Activated CD4-positive, alpha-beta T cell treated with anti-CD3 and anti-CD28 coated beads, Interleukin-2, amount 10 ng/mL, durations not matched to agents 24 days and 14 days (primary cell): ENCODE results near the gene DST. TPM values are rescaled to one million over a fixed set of nuclear protein-coding genes. Genes with fewer than 3 reads are reported as not detected.

Experiments
- DNase-seq: peaks from one replicate; pipeline ENCODE4 v3.0.0; 2022
- H3K27ac Mint-ChIP-seq: one replicate; pipeline ENCODE4 v1.8.0; 2022; ENCODE audit warnings: mild to moderate bottlenecking, mixed read lengths
- H3K27me3 Mint-ChIP-seq: one replicate; pipeline ENCODE4 v1.8.0; 2022; ENCODE audit warnings: mixed read lengths
- H3K36me3 Mint-ChIP-seq: one replicate; pipeline ENCODE4 v1.8.0; 2022; ENCODE audit warnings: low read depth, mild to moderate bottlenecking, mixed read lengths
- H3K4me1 Mint-ChIP-seq: one replicate; pipeline ENCODE4 v1.8.0; 2021; ENCODE audit warnings: mixed read lengths
- H3K4me3 Mint-ChIP-seq: one replicate; pipeline ENCODE4 v1.8.0; 2022; ENCODE audit warnings: mild to moderate bottlenecking, moderate library complexity, mixed read lengths
- H3K9me3 Mint-ChIP-seq: one replicate; pipeline ENCODE4 v1.8.0; 2021; ENCODE audit warnings: mixed read lengths
- intact Hi-C: fragments of 100-400 bp; cut with micrococcal nuclease; formaldehyde crosslinking; loops from one replicate; pipeline ENCODE4 v1.15.1; 2023
- total RNA-seq: library from RNA; stranded (reverse); gene quantifications from 2 replicates; pipeline ENCODE4 v1.2.3, GENCODE V29; 2022

DST gene
- total RNA-seq, 1 donor from 2014 or later: 8.0 TPM

GRCh38 chr6:56539527-56540105, 103.1 kb downstream of the DST start:
- H3K27ac Mint-ChIP-seq: no peak overlapping the region
- no peaks in the 10 kb centered on the region for H3K36me3 Mint-ChIP-seq
- peaks cover 4% of the 10 kb centered on the region for H3K27me3 Mint-ChIP-seq
- DNase-seq: no peak
- H3K4me3 Mint-ChIP-seq: no peak overlapping the region
- intact Hi-C loops: no loop called here
- H3K9me3 Mint-ChIP-seq: no peaks in the 10 kb centered on the region
- no peaks in the 10 kb centered on the region for H3K4me1 Mint-ChIP-seq

GRCh38 chr6:56538851-56539250, 103.8 kb downstream of the DST start:
- Mint-ChIP-seq H3K4me1 (no peaks in the 10 kb centered on the region), H3K9me3 (no peaks in the 10 kb centered on the region), H3K4me3 (no peak overlapping the region), H3K27me3 (no peaks in the 10 kb centered on the region), H3K27ac (no peak overlapping the region), H3K36me3 (no peaks in the 10 kb centered on the region)
- intact Hi-C loops: no loop called here
- DNase-seq: no peak

GRCh38 chr6:56537223-56537770, 105.4 kb downstream of the DST start:
- Mint-ChIP-seq H3K36me3 (no peaks in the 10 kb centered on the region), H3K4me1 (no peaks in the 10 kb centered on the region), H3K4me3 (no peak overlapping the region), H3K27ac (no peak overlapping the region), H3K27me3 (no peaks in the 10 kb centered on the region), H3K9me3 (no peaks in the 10 kb centered on the region)
- intact Hi-C loops: no loop called here
- DNase-seq: no peak

- no peaks in the 10 kb centered on the region for H3K27me3 Mint-ChIP-seq
- DNase-seq: no peak
- H3K9me3 Mint-ChIP-seq: no peaks in the 10 kb centered on the region
Measured at GRCh38 chr6:56536536-56536935, 106.2 kb downstream of the DST start.

DNA sequence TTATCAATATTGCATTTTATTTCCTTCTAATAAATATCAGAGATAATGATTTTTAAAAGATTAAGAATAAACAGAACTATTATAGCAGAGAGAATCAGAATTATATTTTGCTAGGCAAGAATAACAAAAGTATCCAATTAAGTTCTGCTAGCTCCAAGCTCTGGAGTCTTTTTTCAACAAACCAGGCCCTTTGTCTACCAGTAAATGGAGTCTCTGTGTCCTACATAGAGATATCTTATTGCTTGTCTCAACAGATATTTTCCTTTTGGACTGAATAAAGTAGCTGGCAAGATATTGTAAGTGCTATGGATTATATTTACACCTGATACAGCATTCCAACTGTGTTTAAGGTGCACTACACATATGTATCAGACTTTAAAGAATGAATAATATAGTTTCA, 107.1 kb downstream of the DST start:
- no peaks in the 10 kb centered on the region for H3K27me3 Mint-ChIP-seq
- no peaks in the 10 kb centered on the region for H3K9me3 Mint-ChIP-seq
- H3K36me3 Mint-ChIP-seq: no peaks in the 10 kb centered on the region
- no peak overlapping the region for H3K27ac Mint-ChIP-seq
- no peaks in the 10 kb centered on the region for H3K4me1 Mint-ChIP-seq
- DNase-seq: no peak
- H3K4me3 Mint-ChIP-seq: no peak overlapping the region
- intact Hi-C loops: no loop called here

More at GRCh38 chr6:56536536-56536935, 106.2 kb downstream of the DST start:
- no peak overlapping the region for H3K4me3 Mint-ChIP-seq
- no peak overlapping the region for H3K27ac Mint-ChIP-seq
- H3K4me1 Mint-ChIP-seq: no peaks in the 10 kb centered on the region
- intact Hi-C loops: no loop called here
- H3K36me3 Mint-ChIP-seq: no peaks in the 10 kb centered on the region

DNA sequence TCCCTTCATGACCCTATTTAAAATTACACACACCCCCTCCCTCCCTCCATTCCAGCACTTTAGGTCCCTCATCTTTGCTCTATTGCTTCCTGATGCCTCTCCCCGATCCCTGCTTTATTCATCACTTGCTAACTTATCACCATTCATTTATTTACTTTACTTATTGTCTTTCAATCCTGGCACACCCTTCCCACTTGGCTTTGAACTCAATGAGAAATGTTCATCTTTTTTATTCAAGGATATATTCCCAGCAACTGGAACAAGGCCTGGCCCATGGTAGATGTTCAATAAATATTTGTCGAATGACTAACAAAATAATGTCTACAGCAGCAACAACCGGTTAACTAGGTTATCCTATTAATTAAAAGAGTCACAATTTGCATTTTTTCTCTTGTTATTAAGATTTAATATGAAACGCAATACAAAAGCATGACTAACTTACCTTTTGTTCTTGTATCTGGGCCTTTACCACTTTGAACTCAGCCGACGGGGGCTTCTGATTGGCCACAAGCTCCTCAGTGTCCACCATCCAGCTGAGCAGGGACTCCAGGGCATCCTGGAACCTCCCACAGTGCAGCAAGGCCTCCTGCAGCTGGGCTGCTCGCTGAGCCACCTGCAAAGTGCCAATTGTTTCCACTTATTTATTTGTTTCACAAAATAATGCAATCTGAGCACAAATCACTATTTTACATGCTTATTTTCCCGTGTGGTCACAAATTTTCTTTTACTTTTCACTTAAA, 107.8 kb downstream of the DST start:
- Mint-ChIP-seq H3K27ac (no peak overlapping the region), H3K36me3 (no peaks in the 10 kb centered on the region), H3K4me1 (no peaks in the 10 kb centered on the region), H3K4me3 (no peak overlapping the region), H3K27me3 (no peaks in the 10 kb centered on the region), H3K9me3 (no peaks in the 10 kb centered on the region)
- intact Hi-C loops: no loop called here
- DNase-seq: no peak

DNA sequence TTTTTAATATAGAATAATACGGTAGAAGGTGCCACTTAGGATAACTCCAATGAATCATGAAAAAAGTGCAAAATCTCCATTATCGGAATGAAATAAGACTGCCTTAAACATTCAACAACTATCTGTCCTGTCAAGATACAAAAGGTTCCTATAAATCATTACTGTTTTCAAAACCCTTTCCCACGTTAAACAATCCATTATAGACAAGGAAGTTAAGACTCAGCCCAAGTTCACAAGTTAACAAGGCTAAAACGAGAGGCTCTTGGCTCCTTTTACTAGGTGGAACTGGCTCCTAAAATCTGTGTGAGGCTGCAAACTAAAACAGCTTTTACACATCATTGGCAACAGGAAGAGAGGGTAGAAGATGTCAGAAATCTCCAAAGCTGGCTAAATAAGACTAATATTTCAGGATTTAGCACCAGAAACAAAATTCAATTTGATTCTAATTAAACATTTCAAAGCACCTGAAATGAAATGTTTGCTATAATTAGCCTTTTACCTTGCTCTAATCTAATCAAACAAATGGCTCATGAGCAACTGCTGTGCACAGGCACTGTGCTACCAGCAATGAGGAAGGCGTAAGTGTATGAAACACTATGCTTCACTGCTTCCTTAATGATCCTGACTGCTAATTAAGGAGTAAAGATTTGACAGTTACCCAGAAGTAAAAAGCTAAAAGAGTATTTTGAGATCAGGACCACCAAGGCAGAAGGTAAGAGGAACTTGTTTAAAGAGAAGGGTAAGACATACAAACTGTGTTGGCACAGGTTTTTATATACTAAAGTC, 109.7 kb downstream of the DST start:
- intact Hi-C loops: no loop called here
- no peaks in the 10 kb centered on the region for H3K9me3 Mint-ChIP-seq
- H3K36me3 Mint-ChIP-seq: no peaks in the 10 kb centered on the region
- H3K4me3 Mint-ChIP-seq: no peak overlapping the region
- no peaks in the 10 kb centered on the region for H3K4me1 Mint-ChIP-seq
- no peak for DNase-seq
- H3K27me3 Mint-ChIP-seq: no peaks in the 10 kb centered on the region
- no peak overlapping the region for H3K27ac Mint-ChIP-seq

DNA sequence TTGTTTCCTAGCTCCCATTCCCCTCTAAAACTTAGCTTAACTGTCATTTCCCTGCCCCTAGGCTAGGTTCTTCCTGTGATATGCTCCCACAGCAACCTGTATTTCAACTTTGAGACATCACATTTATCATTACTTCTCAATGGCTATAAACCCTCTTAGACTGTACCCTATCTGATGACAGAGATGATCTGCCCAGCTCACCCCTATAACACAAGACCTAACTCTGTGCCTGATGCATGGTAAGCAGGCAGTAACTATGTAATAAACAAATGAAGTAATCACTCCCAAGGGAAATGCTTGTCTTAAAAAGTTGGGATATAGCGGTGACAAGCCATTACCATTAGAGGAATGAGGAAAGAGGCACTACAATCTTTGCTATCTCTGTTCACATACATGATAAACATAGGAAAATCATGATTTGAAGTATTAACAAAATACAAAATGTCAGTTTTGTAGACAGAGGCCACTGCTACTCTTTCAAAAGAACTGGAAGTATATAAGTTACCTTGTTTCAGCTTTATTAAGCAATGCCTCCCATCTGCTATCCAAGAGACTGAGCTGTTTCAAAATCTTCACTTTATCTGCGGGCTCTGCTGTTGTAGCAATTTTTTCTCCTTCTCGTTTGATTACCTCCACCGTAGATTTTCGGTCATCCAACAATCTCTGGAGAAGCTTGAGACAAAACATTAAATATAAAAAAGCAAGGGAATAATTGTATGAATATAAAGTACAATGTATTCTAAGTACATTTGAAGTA, 110.7 kb downstream of the DST start:
- Mint-ChIP-seq H3K27me3 (no peaks in the 10 kb centered on the region), H3K36me3 (no peaks in the 10 kb centered on the region), H3K4me3 (no peak overlapping the region), H3K27ac (no peak overlapping the region), H3K4me1 (no peaks in the 10 kb centered on the region), H3K9me3 (no peaks in the 10 kb centered on the region)
- intact Hi-C loops: no loop called here
- no peak for DNase-seq

GRCh38 chr6:56529594-56530191, 113.0 kb downstream of the DST start:
- Mint-ChIP-seq H3K9me3 (no peaks in the 10 kb centered on the region), H3K27me3 (no peaks in the 10 kb centered on the region), H3K4me3 (no peak overlapping the region), H3K4me1 (no peaks in the 10 kb centered on the region), H3K27ac (no peak overlapping the region), H3K36me3 (no peaks in the 10 kb centered on the region)
- intact Hi-C loops: no loop called here
- no peak for DNase-seq

GRCh38 chr6:56528412-56528841, 114.3 kb downstream of the DST start:
- Mint-ChIP-seq H3K4me3 (no peak overlapping the region), H3K36me3 (no peaks in the 10 kb centered on the region), H3K27ac (no peak overlapping the region), H3K4me1 (no peaks in the 10 kb centered on the region), H3K27me3 (no peaks in the 10 kb centered on the region), H3K9me3 (no peaks in the 10 kb centered on the region)
- no peak for DNase-seq
- intact Hi-C loops: no loop called here

GRCh38 chr6:56527934-56528333, 114.8 kb downstream of the DST start:
- Mint-ChIP-seq H3K9me3 (no peaks in the 10 kb centered on the region), H3K4me3 (no peak overlapping the region), H3K27ac (no peak overlapping the region), H3K27me3 (no peaks in the 10 kb centered on the region), H3K36me3 (no peaks in the 10 kb centered on the region), H3K4me1 (no peaks in the 10 kb centered on the region)
- intact Hi-C loops: no loop called here
- DNase-seq: no peak

- Mint-ChIP-seq H3K9me3 (no peaks in the 10 kb centered on the region), H3K4me3 (no peak overlapping the region), H3K4me1 (no peaks in the 10 kb centered on the region), H3K27ac (no peak overlapping the region), H3K27me3 (no peaks in the 10 kb centered on the region), H3K36me3 (no peaks in the 10 kb centered on the region)
- intact Hi-C loops: no loop called here
- DNase-seq: no peak
Measured at GRCh38 chr6:56526860-56527544, 115.7 kb downstream of the DST start.
